ENCODE measurements around the gene DUSP9.

DNA sequence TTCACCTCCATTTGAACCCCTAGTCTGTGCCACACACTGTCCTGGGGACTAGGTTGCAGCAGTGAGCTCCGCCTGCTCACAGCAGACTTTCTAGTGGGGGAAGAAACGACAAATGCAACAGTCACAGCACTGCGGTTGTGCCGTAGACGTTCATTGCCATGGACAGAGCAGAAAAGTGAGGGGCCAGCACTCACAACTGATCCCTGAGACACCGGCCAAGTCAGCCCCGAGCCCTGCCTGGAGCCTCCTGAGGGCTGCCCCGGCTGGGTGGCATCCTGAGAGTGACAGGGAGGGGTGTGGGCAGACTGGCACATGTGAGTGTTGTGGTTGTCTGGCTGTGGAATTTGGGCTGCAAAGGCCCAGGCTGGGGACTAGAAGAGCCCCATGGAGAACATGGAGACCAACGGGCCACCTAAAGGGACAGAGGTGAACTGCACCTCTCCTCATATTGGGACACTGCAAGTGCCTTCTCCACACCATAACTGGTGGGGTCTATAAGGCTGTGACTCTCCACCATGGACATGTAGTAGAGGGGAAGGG, 4.6 kb downstream of the DUSP9 start:
- TF ChIP-seq SNAI2 (CRISPR knock-in tag; IDR thresholded peaks at IDR 0.05) (no peak), BACH2 (CRISPR knock-in tag; IDR thresholded peaks at IDR 0.05; ENCODE audit: borderline replicate concordance) (no peak), TCF4 (CRISPR knock-in tag; IDR thresholded peaks at IDR 0.05; ENCODE audit: borderline replicate concordance) (no peak), GLIS3 (CRISPR knock-in tag; IDR thresholded peaks at IDR 0.05) (no peak), RARB (CRISPR knock-in tag; IDR thresholded peaks at IDR 0.05) (no peak), ZC3H10 (CRISPR knock-in tag; IDR thresholded peaks at IDR 0.05) (no peak), OSR1 (CRISPR knock-in tag; IDR thresholded peaks at IDR 0.05) (no peak), ESRRG (CRISPR knock-in tag; IDR thresholded peaks at IDR 0.05) (no peak), ZNF565 (CRISPR knock-in tag; conservative IDR thresholded peaks at IDR 0.05; ENCODE audit: low read depth) (no peak), ZFP3 (CRISPR knock-in tag; IDR thresholded peaks at IDR 0.05) (no peak), TOX (CRISPR knock-in tag; IDR thresholded peaks at IDR 0.05; ENCODE audit: borderline replicate concordance) (no peak)
- TF ChIP-seq, protein P1, sequence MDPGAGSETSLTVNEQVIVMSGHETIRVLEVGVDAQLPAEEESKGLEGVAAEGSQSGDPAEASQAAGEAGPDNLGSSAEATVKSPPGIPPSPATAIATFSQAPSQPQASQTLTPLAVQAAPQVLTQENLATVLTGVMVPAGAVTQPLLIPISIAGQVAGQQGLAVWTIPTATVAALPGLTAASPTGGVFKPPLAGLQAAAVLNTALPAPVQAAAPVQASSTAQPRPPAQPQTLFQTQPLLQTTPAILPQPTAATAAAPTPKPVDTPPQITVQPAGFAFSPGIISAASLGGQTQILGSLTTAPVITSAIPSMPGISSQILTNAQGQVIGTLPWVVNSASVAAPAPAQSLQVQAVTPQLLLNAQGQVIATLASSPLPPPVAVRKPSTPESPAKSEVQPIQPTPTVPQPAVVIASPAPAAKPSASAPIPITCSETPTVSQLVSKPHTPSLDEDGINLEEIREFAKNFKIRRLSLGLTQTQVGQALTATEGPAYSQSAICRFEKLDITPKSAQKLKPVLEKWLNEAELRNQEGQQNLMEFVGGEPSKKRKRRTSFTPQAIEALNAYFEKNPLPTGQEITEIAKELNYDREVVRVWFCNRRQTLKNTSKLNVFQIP (CRISPR knock-in tag; IDR thresholded peaks at IDR 0.05; ENCODE audit: borderline replicate concordance, low read depth): no peak

Data from SK-N-SH treated with all-trans-retinoic acid at 6 μM for 48 hours (cell line).